Measurements from ENCODE around the gene MPI.

GRCh38 chr15:74866090-74866489 is 23.8 kb upstream of the MPI start:
- TF ChIP-seq EZH2 (IDR thresholded peaks at IDR 0.05; ENCODE audit: insufficient read depth, poor library complexity, severe bottlenecking) (no peak), EZH2phosphoT487 (IDR thresholded peaks at IDR 0.05; ENCODE audit: insufficient read depth, low read depth) (no peak)
